T-cell (primary cell): ENCODE measurements around the gene SYPL1. TPM values are rescaled to one million over a fixed set of nuclear protein-coding genes. Genes with fewer than 3 reads are reported as not detected.

Experiments used
- ATAC-seq, 4 experiments: fragments of 200-7000 bp in 3 of 4; fragments of 150-1000 bp in 1 of 4; cut with Tn5 transposase; replicated peaks in 1 of 4; 1 replicate in 3 of 4; 2 replicates in 1 of 4; pipeline ENCODE4 v1.10.0; 2021; ENCODE audit warnings: moderate library complexity in 3 of 4, mild to moderate bottlenecking in 2 of 4, moderate number of reproducible peaks in 1 of 4
- CTCF ChIA-PET, 2 donors: fragments of 300-600 bp; sonication (Branson Sonifier 250); formaldehyde crosslinking; loops; one replicate each; lab custom pipeline; 2022; ENCODE audit warnings: antibody characterized with exemption in 2 of 2; lab: Charles Lee
- POLR2A ChIA-PET, 2 donors: fragments of 300-600 bp; sonication (Branson Sonifier 250); formaldehyde crosslinking; loops; one replicate each; lab custom pipeline; 2022; ENCODE audit warnings: antibody characterized with exemption in 2 of 2; lab: Charles Lee
- DNase-seq, 35 experiments: peaks; one replicate each; pipeline versions ENCODE4 v3.0.0 to v3.0.0-alpha.2; 2013 to 2023
- H3K27ac ChIP-seq: one replicate; pipeline ENCODE4 v1.5.1; 2013; ENCODE audit warnings: low read length
- H3K27me3 ChIP-seq, 2 experiments: replicated peaks in 1 of 2; 1 replicate in 1 of 2; 2 replicates in 1 of 2; pipeline versions ENCODE4 v1.6.1 to v1.7.0; 2013; ENCODE audit warnings: low read length in 1 of 2, mixed read lengths in 1 of 2; ENCODE audit not compliant: control insufficient read depth in 2 of 2, insufficient read depth in 2 of 2; ENCODE audit errors: extremely low read depth in 1 of 2
- H3K36me3 ChIP-seq, 2 donors: 1 replicate in 1 of 2; 2 replicates in 1 of 2; pipeline versions ENCODE4 v1.6.1 to v1.7.0; 2013; ENCODE audit warnings: low read length in 1 of 2; ENCODE audit not compliant: control insufficient read depth in 2 of 2, insufficient read depth in 1 of 2; ENCODE audit errors: extremely low read depth in 1 of 2
- H3K4me1 ChIP-seq, 2 experiments: 1 replicate in 1 of 2; 2 replicates in 1 of 2; pipeline versions ENCODE4 v1.6.1 to v1.7.0; 2013; ENCODE audit warnings: low read length in 2 of 2, mixed read lengths in 1 of 2; ENCODE audit not compliant: insufficient read depth in 2 of 2, control insufficient read depth in 1 of 2; ENCODE audit errors: extremely low read depth in 1 of 2
- H3K4me3 ChIP-seq, 2 donors: 1 replicate in 1 of 2; 2 replicates in 1 of 2; pipeline versions ENCODE4 v1.5.1 to v1.7.0; 2013; ENCODE audit warnings: mild to moderate bottlenecking in 2 of 2, low read length in 1 of 2, moderate library complexity in 1 of 2; ENCODE audit not compliant: control insufficient read depth in 1 of 2; ENCODE audit errors: extremely low read depth in 1 of 2
- H3K9me3 ChIP-seq: 2 replicates; pipeline ENCODE4 v1.7.0; 2013
- H3K27ac Mint-ChIP-seq, 2 donors: one replicate each; pipeline ENCODE4 v1.8.0; 2020 to 2021; ENCODE audit warnings: mild to moderate bottlenecking in 2 of 2, mixed read lengths in 2 of 2
- H3K27me3 Mint-ChIP-seq, 2 donors: one replicate each; pipeline ENCODE4 v1.8.0; 2021 to 2022; ENCODE audit warnings: mixed read lengths in 2 of 2
- H3K36me3 Mint-ChIP-seq: one replicate; pipeline ENCODE4 v1.8.0; 2021; ENCODE audit warnings: mixed read lengths
- H3K4me1 Mint-ChIP-seq, 3 donors: one replicate each; pipeline ENCODE4 v1.8.0; 2020 to 2022; ENCODE audit warnings: mixed read lengths in 3 of 3, mild to moderate bottlenecking in 1 of 3
- H3K4me3 Mint-ChIP-seq, 3 donors: one replicate each; pipeline ENCODE4 v1.8.0; 2020 to 2022; ENCODE audit warnings: mild to moderate bottlenecking in 3 of 3, mixed read lengths in 3 of 3, moderate library complexity in 3 of 3
- H3K9me3 Mint-ChIP-seq, 3 donors: one replicate each; pipeline ENCODE4 v1.8.0; 2020 to 2022; ENCODE audit warnings: mixed read lengths in 3 of 3
- WGBS: methylation state at CpG from one replicate; pipeline ENCODE4 v1.1.5; 2013; ENCODE audit warnings: missing lambda C conversion rate; ENCODE audit not compliant: insufficient coverage; 5-methylcytosine and 5-hydroxymethylcytosine counted together
- total RNA-seq, 35 experiments: library from RNA in 6 of 35; stranded (reverse) in 6 of 35; fragments of 120-200 nt in 1 of 35; gene quantifications; one replicate each; pipeline versions ENCODE4 v1.2.1 to v1.2.4 and lab custom pipeline; 2013 to 2026

Gene SYPL1
- total RNA-seq, 5 donors from 2014 or later (not counting 1 experiment from before 2014, with no cell fraction given): 36.5 to 44.7 (median 42.6) TPM

DNA sequence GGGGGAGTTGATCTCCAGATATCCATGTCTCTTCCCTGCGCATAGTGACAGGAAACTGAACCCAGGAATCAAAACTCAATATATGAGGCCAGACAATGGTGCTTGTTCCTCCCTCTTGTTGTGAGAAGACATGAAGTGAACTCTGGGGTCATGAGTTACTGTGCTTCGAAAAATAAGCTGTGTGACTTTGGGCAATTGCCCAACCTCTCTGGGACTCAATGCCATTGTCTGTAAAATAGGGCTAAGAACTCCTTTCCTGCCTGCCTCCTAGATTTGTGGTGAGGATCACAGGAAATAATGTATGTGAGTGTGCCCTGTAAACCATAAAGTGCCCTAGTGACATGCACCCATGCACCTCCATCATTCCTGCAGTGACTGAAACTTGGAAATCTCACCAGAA, 48.4 kb downstream of the SYPL1 start:
- CTCF ChIA-PET: interaction anchor here in 1 of 2 donors (0.8 kb wide), 1 partner anchor 34 kb away, joined by 4 read pairs; no protein-coding TSS in a partner anchor

DNA sequence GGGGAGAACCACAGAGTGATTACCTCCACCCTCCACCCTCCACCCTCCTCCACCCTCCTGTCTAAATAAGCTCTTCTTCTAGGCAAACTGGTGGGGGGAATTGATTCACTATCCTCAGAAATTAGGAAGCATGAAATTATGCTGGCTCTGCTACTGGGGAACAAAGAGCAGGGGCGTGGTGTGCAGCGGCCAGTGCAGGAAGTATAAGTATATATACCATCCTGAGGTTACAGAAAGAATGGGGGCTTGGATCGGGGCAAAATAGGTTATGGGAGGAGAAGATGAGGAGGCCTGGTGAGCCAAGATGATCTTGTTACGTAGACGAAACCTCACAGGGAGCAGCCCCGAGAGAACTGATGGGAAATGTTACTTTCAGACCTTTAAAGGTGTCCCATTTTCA, 49.1 kb downstream of the SYPL1 start:
- Histone ChIP-seq H3K27me3 (no peaks in the 10 kb centered on the region), H3K9me3 (no peaks in the 10 kb centered on the region), H3K4me1 (peaks cover 0 to 14% of the 10 kb centered on the region in 2 experiments), H3K36me3 (no peaks in the 10 kb centered on the region), H3K4me3 (no peak overlapping the region), H3K27ac (no peak overlapping the region)
- peaks cover 14 to 36% (median 17%) of the 10 kb centered on the region in 3 donors for H3K4me1 Mint-ChIP-seq
- ATAC-seq: no peak
- DNase-seq: no peak
- H3K9me3 Mint-ChIP-seq: no peaks in the 10 kb centered on the region
- H3K36me3 Mint-ChIP-seq: no peaks in the 10 kb centered on the region
- no peaks in the 10 kb centered on the region for H3K27me3 Mint-ChIP-seq
- H3K27ac Mint-ChIP-seq: peak overlapping the region in 1 of 2 donors; percentile 6
- 60% methylated on average over 2 of the region's 6 CpGs for WGBS
- ChIA-PET POLR2A (no interaction called here), CTCF (interaction anchor here in 1 of 2 donors (0.7 kb wide), 1 partner anchor 11 kb away, joined by 8 read pairs; no protein-coding TSS in a partner anchor)
- no peak overlapping the region for H3K4me3 Mint-ChIP-seq

More for the DNA sequence above, 48.4 kb downstream of the SYPL1 start:
- Histone ChIP-seq H3K36me3 (no peaks in the 10 kb centered on the region), H3K27me3 (no peaks in the 10 kb centered on the region), H3K9me3 (no peaks in the 10 kb centered on the region), H3K4me3 (no peak overlapping the region), H3K4me1 (peaks cover 0 to 7% of the 10 kb centered on the region in 2 experiments), H3K27ac (no peak overlapping the region)
- POLR2A ChIA-PET: no interaction called here
- Mint-ChIP-seq H3K27ac (no peak overlapping the region), H3K36me3 (no peaks in the 10 kb centered on the region), H3K9me3 (no peaks in the 10 kb centered on the region), H3K27me3 (no peaks in the 10 kb centered on the region), H3K4me1 (peaks cover 11 to 35% (median 21%) of the 10 kb centered on the region in 3 donors), H3K4me3 (no peak overlapping the region)
- WGBS: no CpG with 5 or more reads among the region's 2 CpGs
- DNase-seq: no peak
- ATAC-seq: no peak

DNA sequence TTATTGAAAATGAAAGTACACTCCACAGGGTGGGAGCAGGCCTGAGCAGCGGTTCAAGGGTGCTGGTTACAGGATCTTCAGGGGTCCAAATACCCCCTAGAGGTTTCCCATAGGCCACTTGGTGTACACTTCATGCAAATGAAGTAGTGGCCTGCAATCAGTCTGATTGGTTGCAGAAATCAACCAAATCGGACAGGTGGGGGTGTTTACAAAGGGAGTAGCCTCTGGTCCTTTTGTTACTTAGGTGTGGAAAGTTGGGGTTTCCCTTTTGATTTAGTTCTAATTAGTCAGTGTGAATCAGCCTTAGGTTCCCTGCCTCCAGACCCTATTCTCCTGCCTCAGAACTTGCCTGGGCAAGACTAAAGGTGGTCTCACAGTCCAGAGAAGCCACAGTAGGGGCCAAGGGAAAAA, 49.6 kb downstream of the SYPL1 start:
- Mint-ChIP-seq H3K4me1 (peaks cover 19 to 40% (median 21%) of the 10 kb centered on the region in 3 donors), H3K27me3 (no peaks in the 10 kb centered on the region), H3K9me3 (no peaks in the 10 kb centered on the region), H3K4me3 (no peak overlapping the region), H3K27ac (peak overlapping the region in 1 of 2 donors; percentile 41), H3K36me3 (no peaks in the 10 kb centered on the region)
- Histone ChIP-seq H3K36me3 (no peaks in the 10 kb centered on the region), H3K4me3 (no peak overlapping the region), H3K4me1 (peaks cover 0 to 17% of the 10 kb centered on the region in 2 experiments), H3K27me3 (no peaks in the 10 kb centered on the region), H3K9me3 (no peaks in the 10 kb centered on the region), H3K27ac (no peak overlapping the region)
- 100% methylated on average over 1 of the region's 2 CpGs for WGBS
- no peak for DNase-seq
- ChIA-PET POLR2A (no interaction called here), CTCF (no interaction called here)
- ATAC-seq: no peak

DNA sequence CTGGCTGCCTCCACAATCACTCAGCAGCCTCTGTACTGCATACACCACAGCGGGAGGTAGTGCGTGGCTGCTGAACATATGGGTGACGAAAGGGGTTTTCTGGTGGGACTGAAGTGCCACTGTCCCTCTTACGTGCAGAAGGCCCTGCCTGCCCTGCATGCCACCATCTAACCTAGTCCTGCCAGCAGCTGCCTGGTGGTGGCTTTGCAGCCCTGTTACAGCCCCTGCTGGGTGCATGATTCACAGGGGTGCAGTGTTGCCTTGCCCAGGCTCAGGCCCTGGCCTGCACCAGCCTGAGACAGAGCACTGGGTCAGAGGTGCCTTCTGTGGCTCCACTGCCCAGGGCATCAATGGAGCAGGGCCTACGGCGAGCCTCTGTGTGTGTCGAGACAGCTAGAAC, 50.1 kb downstream of the SYPL1 start:
- no peak overlapping the region for H3K4me3 ChIP-seq
- DNase-seq: no peak
- POLR2A ChIA-PET: interaction anchor here in 1 of 2 donors (0.5 to 0.6 kb wide), 2 partner anchors 44 to 533 kb away, joined by 3 to 5 read pairs; no protein-coding TSS in a partner anchor

DNA sequence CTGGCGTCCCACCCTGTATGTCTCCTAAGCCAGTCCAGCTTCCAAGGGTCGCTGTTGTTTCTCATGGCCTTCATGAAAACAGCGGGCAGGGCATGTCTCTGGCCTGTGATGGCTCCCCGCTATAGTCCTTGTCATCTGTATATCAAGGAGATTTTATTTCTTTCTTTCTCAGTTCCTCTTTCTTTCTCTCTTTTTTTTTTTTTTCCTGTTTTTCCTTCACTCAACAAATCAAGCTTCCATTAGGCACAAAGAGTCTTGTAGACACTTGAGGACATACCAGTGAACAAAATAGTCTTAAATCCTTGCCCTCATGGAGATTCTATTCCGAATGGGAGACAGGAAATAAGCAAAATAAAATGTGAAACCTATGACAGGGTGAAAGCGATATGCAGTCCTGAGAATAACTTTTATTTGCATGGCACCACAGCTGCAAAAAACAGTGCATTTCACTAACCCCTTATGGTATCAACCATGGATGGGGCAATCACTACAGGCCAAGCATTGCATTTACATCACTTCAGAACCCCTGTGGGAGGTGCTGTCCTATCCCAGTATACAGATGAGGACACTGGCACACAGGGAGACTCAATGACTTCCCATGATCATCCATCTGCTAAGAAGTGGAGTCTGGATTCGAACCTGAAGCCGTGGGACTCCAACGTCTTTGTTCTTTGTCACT, 50.7 kb downstream of the SYPL1 start:
- Mint-ChIP-seq H3K27me3 (no peaks in the 10 kb centered on the region), H3K36me3 (no peaks in the 10 kb centered on the region), H3K9me3 (no peaks in the 10 kb centered on the region), H3K27ac (peak overlapping the region in 1 of 2 donors; percentile 8), H3K4me1 (peaks cover 27 to 49% (median 31%) of the 10 kb centered on the region in 3 donors), H3K4me3 (no peak overlapping the region)
- no peak for DNase-seq
- ChIA-PET POLR2A (interaction anchor here in 1 of 2 donors (0.5 to 0.6 kb wide), 2 partner anchors 43 to 534 kb away, joined by 3 to 5 read pairs; no protein-coding TSS in a partner anchor), CTCF (interaction anchor here (0.6 to 1.8 kb wide), 8 partner anchors 9 to 283 kb away, joined by 3 to 12 read pairs (median 4); no protein-coding TSS in a partner anchor)
- no peak overlapping the region for H3K27ac ChIP-seq
- ATAC-seq: no peak
- no peak overlapping the region for H3K4me3 ChIP-seq
- WGBS: 83% methylated on average over 5 of the region's 9 CpGs
- no peaks in the 10 kb centered on the region for H3K9me3 ChIP-seq
- H3K4me1 ChIP-seq: peaks cover 0 to 25% of the 10 kb centered on the region in 2 experiments
- H3K36me3 ChIP-seq: no peaks in the 10 kb centered on the region
- no peaks in the 10 kb centered on the region for H3K27me3 ChIP-seq

More for the DNA sequence above, 50.1 kb downstream of the SYPL1 start:
- Histone ChIP-seq H3K9me3 (no peaks in the 10 kb centered on the region), H3K4me1 (peaks cover 0 to 22% of the 10 kb centered on the region in 2 experiments), H3K27ac (no peak overlapping the region), H3K27me3 (no peaks in the 10 kb centered on the region), H3K36me3 (no peaks in the 10 kb centered on the region)
- no peaks in the 10 kb centered on the region for H3K9me3 Mint-ChIP-seq
- peaks cover 24 to 46% (median 27%) of the 10 kb centered on the region in 3 donors for H3K4me1 Mint-ChIP-seq
- no peak for ATAC-seq
- no peak overlapping the region for H3K4me3 Mint-ChIP-seq
- H3K27ac Mint-ChIP-seq: no peak overlapping the region
- whole genome bisulfite sequencing: 95% methylated on average over 6 of the region's 7 CpGs
- CTCF ChIA-PET: interaction anchor here (0.6 to 1.3 kb wide), 4 partner anchors 8 to 283 kb away, joined by 3 to 6 read pairs (median 4); no protein-coding TSS in a partner anchor
- H3K36me3 Mint-ChIP-seq: no peaks in the 10 kb centered on the region
- no peaks in the 10 kb centered on the region for H3K27me3 Mint-ChIP-seq

DNA sequence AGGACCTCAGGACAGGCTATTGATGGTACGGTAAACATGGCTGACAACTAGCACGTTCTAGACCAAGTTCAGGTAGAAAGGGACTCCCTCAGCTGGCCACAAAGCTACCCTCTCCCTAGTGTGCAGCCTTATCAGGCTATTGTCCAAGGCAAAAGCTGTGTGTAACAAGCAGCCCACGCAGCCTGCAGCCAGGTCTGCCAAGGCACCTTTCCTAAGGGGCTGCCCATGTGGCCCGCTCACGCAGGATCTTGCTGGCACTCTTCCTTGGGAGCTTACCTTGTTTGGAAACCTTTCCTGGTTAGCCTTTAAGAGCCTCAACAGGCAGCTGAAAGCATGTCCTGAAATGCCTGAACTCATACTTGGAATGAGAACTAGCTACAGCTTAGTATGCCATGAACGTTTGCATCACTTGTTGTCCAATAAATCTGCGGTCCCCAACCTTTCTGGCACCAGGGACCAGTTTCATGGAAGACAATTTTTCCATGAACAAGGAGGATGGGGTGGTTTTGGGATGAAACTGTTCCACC, 51.7 kb downstream of the SYPL1 start:
- WGBS: 94% methylated on average over 7 of the region's 7 CpGs
- no peaks in the 10 kb centered on the region for H3K27me3 Mint-ChIP-seq
- DNase-seq (no peak), ATAC-seq (no peak)
- ChIA-PET CTCF (interaction anchor here (0.7 to 1.8 kb wide), 5 partner anchors 11 to 94 kb away, joined by 3 to 12 read pairs (median 3); no protein-coding TSS in a partner anchor), POLR2A (no interaction called here)
- Histone ChIP-seq H3K27me3 (no peaks in the 10 kb centered on the region), H3K9me3 (no peaks in the 10 kb centered on the region), H3K36me3 (no peaks in the 10 kb centered on the region), H3K27ac (no peak overlapping the region), H3K4me3 (no peak overlapping the region), H3K4me1 (peaks cover 0 to 25% of the 10 kb centered on the region in 2 experiments)
- H3K4me3 Mint-ChIP-seq: no peak overlapping the region
- H3K4me1 Mint-ChIP-seq: peaks cover 27 to 49% (median 31%) of the 10 kb centered on the region in 3 donors
- no peaks in the 10 kb centered on the region for H3K36me3 Mint-ChIP-seq
- no peaks in the 10 kb centered on the region for H3K9me3 Mint-ChIP-seq
- H3K27ac Mint-ChIP-seq: no peak overlapping the region
